Transverse colon (tissue), 4 donors: ENCODE results near the gene TAS2R38. TPM values are rescaled to one million over a fixed set of nuclear protein-coding genes. Genes with fewer than 3 reads are reported as not detected.
"Not testable (repeated sequence)": the region's sequence is repeated elsewhere in the genome, so short reads cannot be mapped to it uniquely, and the experiment has no call there.

Experiments used
- DNase-seq: peaks from one replicate; pipeline ENCODE4 v3.0.0-alpha.2; 2019
- H3K27ac ChIP-seq, 4 donors: fragments of 200-600 bp; sonication (generic); 2 replicates each; pipeline ENCODE4 v1.5.1; 2016 to 2018; ENCODE audit warnings: inconsistent platforms in 4 of 4
- H3K27me3 ChIP-seq: fragments of 200-600 bp; sonication (generic); 2 replicates; pipeline ENCODE4 v1.5.1; 2017; ENCODE audit warnings: inconsistent platforms
- H3K36me3 ChIP-seq, 4 donors: fragments of 200-600 bp; sonication (generic); 2 replicates each; pipeline ENCODE4 v1.5.1; 2017 to 2019; ENCODE audit warnings: inconsistent platforms in 4 of 4
- H3K4me1 ChIP-seq, 4 donors: fragments of 200-600 bp; sonication (generic); 2 replicates each; pipeline ENCODE4 v1.5.1; 2017 to 2020; ENCODE audit warnings: inconsistent platforms in 4 of 4
- H3K4me3 ChIP-seq, 4 donors: fragments of 200-600 bp; sonication (generic); 1 replicate in 1 of 4; 2 replicates in 3 of 4; pipeline versions ENCODE4 v1.5.1 to v1.6.1; 2017 to 2019; ENCODE audit warnings: inconsistent platforms in 4 of 4
- H3K9me3 ChIP-seq, 2 donors: fragments of 200-600 bp; sonication (generic); 2 replicates each; pipeline ENCODE4 v1.5.1; 2017 to 2019; ENCODE audit warnings: inconsistent platforms in 2 of 2
- EP300 ChIP-seq: sonication (generic); formaldehyde crosslinking; IDR thresholded peaks from one replicate; pipeline ENCODE4 v1.6.1; 2017; ENCODE audit warnings: antibody characterized with exemption, low read depth
- POLR2A ChIP-seq: fragments of 450-650 bp; IDR thresholded peaks from one replicate; pipeline ENCODE4 v1.6.1; 2016; ENCODE audit warnings: antibody characterized with exemption, mild to moderate bottlenecking, moderate library complexity
- POLR2AphosphoS5 ChIP-seq, 3 donors: sonication (generic); formaldehyde crosslinking; IDR thresholded peaks; one replicate each; pipeline ENCODE4 v1.6.1; 2016; ENCODE audit warnings: antibody characterized with exemption in 3 of 3
- WGBS, 2 donors: methylation state at CpG; one replicate each; pipeline ENCODE4 v1.1.5; 2018; ENCODE audit warnings: low coverage in 1 of 2; 5-methylcytosine and 5-hydroxymethylcytosine counted together
- in situ Hi-C, 4 donors: fragments of 200-750 bp; cut with MboI; loops; one replicate each; pipeline versions ENCODE4 v1.15.0 to v1.15.1; 2017; ENCODE audit warnings: low sequenced_read_pairs in 3 of 4, low pct_ligation_motif_present in 1 of 4, low pct_unique_long_range_greater_than_20kb in 1 of 4
- intact Hi-C: fragments of 100-400 bp; cut with DNase I; formaldehyde crosslinking; loops from one replicate; pipeline ENCODE4 v1.15.1; 2023; ENCODE audit warnings: low total_unique reads
- total RNA-seq, 4 donors: library from RNA; depleted of rRNA; stranded (reverse); fragments of >200 nt; gene quantifications; one replicate each; pipeline ENCODE4 v1.1.0, GENCODE V29; 2016
- TF ChIP-seq, protein P1 (sequence below), 5 experiments: fragments of 200-600 bp in 3 of 5; fragments of 450-650 bp in 2 of 5; sonication (generic) in 3 of 5; IDR thresholded peaks; 1 replicate in 2 of 5; 2 replicates in 3 of 5; pipeline ENCODE4 v1.5.1; 2016 to 2017; ENCODE audit warnings: antibody characterized with exemption in 5 of 5, inconsistent platforms in 3 of 5, mild to moderate bottlenecking in 2 of 5, moderate library complexity in 1 of 5

The TAS2R38 gene
- total RNA-seq, 4 donors from 2014 or later = not detected

DNA sequence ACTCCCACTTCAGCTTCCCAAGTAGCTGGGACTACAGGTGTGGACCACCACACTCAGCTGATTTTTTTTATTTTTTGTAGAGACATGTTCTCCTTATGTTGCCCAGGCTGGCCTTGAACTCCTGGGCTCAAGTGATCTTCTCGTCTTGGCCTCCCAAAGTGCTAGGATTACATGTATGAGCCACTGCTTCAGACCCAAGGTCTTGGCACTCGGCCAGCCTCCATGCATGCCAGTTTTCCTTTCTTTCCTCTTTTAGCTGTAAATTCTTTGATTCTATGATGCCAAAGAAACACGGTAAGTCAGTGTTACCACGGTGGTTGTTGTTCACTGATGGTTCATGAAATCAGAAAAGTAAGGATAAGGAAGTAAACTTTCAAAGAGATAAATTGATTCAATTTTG lies 19.1 kb upstream of the TAS2R38 start:
- H3K4me3 ChIP-seq = no peak overlapping the region
- H3K9me3 ChIP-seq = no peaks in the 10 kb centered on the region
- 75 to 79% methylated on average over 4 of the region's 4 CpGs for WGBS, 2 donors
- H3K27ac ChIP-seq = no peak overlapping the region
- no peaks in the 10 kb centered on the region for H3K36me3 ChIP-seq
- intact Hi-C loops = no loop called here
- in situ Hi-C loops = no loop called here
- TF ChIP-seq POLR2AphosphoS5 (IDR thresholded peaks at IDR 0.05) = no peak
- TF ChIP-seq, protein P1, sequence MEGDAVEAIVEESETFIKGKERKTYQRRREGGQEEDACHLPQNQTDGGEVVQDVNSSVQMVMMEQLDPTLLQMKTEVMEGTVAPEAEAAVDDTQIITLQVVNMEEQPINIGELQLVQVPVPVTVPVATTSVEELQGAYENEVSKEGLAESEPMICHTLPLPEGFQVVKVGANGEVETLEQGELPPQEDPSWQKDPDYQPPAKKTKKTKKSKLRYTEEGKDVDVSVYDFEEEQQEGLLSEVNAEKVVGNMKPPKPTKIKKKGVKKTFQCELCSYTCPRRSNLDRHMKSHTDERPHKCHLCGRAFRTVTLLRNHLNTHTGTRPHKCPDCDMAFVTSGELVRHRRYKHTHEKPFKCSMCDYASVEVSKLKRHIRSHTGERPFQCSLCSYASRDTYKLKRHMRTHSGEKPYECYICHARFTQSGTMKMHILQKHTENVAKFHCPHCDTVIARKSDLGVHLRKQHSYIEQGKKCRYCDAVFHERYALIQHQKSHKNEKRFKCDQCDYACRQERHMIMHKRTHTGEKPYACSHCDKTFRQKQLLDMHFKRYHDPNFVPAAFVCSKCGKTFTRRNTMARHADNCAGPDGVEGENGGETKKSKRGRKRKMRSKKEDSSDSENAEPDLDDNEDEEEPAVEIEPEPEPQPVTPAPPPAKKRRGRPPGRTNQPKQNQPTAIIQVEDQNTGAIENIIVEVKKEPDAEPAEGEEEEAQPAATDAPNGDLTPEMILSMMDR (IDR thresholded peaks at IDR 0.05) = no peak
- TF ChIP-seq POLR2A = no peak
- no peak for TF ChIP-seq EP300
- DNase-seq = no peak
- H3K27me3 ChIP-seq = no peaks in the 10 kb centered on the region
- no peaks in the 10 kb centered on the region for H3K4me1 ChIP-seq

DNA sequence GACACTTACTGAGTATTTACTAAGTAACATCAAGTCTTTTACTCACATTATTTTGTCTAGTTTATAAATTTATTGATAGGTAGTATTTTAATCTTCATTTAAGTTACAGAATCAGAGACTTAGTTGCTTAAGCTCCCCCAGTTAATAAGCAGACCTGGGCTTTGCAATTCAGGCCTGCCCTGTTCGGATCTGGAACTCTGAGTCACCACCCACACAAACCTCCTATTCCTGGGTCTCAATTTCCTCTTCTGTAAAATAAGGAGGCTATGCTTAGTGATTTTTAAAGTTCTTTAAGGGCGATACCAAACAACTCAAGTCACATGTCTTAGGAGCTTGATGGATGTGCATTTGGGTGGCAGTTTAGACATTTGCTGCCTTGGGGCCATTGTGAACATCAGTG lies 18.6 kb upstream of the TAS2R38 start:
- intact Hi-C loops = no loop called here
- H3K27me3 ChIP-seq = no peaks in the 10 kb centered on the region
- H3K4me3 ChIP-seq = no peak overlapping the region
- H3K4me1 ChIP-seq = no peaks in the 10 kb centered on the region
- TF ChIP-seq POLR2A (no peak), POLR2AphosphoS5 (IDR thresholded peaks at IDR 0.05) (no peak), EP300 (no peak)
- TF ChIP-seq, protein P1 (IDR thresholded peaks at IDR 0.05) = no peak
- WGBS, 2 donors = 71 to 76% methylated on average over 2 of the region's 2 CpGs
- in situ Hi-C loops = no loop called here
- H3K36me3 ChIP-seq = no peaks in the 10 kb centered on the region
- H3K9me3 ChIP-seq = no peaks in the 10 kb centered on the region
- H3K27ac ChIP-seq = no peak overlapping the region
- DNase-seq = no peak

DNA sequence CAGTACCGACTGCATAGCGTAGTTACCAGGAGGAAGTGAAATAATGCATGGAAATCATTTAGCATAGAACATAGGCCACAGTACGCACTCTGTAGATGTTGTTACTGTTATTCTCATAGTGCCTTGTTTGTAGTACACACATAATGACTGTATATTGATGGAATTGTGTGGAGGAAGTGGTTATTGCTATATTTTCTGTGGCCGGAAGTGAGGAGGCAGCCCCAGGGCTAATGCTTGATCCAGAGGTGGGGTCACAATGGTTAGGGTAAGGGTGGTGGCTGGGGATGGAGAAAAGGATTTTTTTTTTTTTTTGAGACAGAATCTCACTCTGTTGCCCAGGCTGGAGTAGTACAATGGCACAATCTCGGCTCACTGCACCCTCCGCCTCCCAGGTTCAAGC lies 17.6 kb upstream of the TAS2R38 start:
- no peaks in the 10 kb centered on the region for H3K27me3 ChIP-seq
- intact Hi-C loops = no loop called here
- no peak overlapping the region for H3K27ac ChIP-seq
- no peaks in the 10 kb centered on the region for H3K4me1 ChIP-seq
- no peak for DNase-seq
- TF ChIP-seq, protein P1 (IDR thresholded peaks at IDR 0.05) = no peak
- TF ChIP-seq POLR2A (no peak), EP300 (no peak), POLR2AphosphoS5 (IDR thresholded peaks at IDR 0.05) (no peak)
- WGBS, 2 donors = 92 to 95% methylated on average over 4 to 6 of the region's 6 CpGs
- H3K9me3 ChIP-seq = no peaks in the 10 kb centered on the region
- in situ Hi-C loops = no loop called here
- no peaks in the 10 kb centered on the region for H3K36me3 ChIP-seq
- H3K4me3 ChIP-seq = no peak overlapping the region

GRCh38 chr7:141990011-141990725 lies 16.6 kb upstream of the TAS2R38 start:
- intact Hi-C loops (no loop called here), in situ Hi-C loops (no loop called here)
- Histone ChIP-seq H3K27ac (no peak overlapping the region), H3K4me1 (no peaks in the 10 kb centered on the region), H3K9me3 (no peaks in the 10 kb centered on the region), H3K36me3 (no peaks in the 10 kb centered on the region), H3K27me3 (no peaks in the 10 kb centered on the region), H3K4me3 (no peak overlapping the region)
- WGBS, 2 donors = 68 to 83% methylated on average over 1 to 2 of the region's 2 CpGs
- DNase-seq = no peak
- TF ChIP-seq POLR2AphosphoS5 (IDR thresholded peaks at IDR 0.05) (no peak), EP300 (no peak), POLR2A (no peak)
- TF ChIP-seq, protein P1 (IDR thresholded peaks at IDR 0.05) = no peak

DNA sequence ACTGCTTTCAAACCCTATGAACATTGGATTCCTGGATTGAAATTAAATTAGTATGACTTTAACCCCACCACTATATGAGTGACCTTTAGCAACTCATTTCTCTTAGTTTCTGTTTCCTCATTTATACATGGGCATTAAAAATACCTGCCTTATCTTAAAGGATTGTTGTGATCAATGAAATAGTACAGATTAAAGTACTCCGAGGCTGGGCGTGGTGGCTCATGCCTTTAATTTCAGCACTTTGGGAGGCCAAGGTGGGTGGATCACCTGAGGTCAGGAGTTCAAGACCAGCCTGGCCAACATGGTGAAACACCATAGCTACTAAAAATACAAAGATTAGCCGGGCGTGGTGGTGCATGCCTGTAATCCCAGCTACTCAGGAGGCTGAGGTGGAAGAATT lies 14.2 kb upstream of the TAS2R38 start:
- H3K4me3 ChIP-seq, H3K36me3 ChIP-seq, intact Hi-C loops, H3K9me3 ChIP-seq, H3K4me1 ChIP-seq, H3K27me3 ChIP-seq, in situ Hi-C loops, H3K27ac ChIP-seq: not testable (repeated sequence)
- DNase-seq = peak; percentile 47
- WGBS, 2 donors = 62 to 65% methylated on average over 4 of the region's 4 CpGs
